GM19025 (cell line): Measurements from ENCODE around the gene PHB1.

Source experiments
- ATAC-seq: cut with Tn5 transposase; IDR thresholded peaks from one replicate; pipeline ENCODE4 v1.9.1; 2021; ENCODE audit warnings: mild to moderate bottlenecking, low read depth, moderate library complexity; ENCODE audit not compliant: unreplicated experiment

Gene PHB1

DNA sequence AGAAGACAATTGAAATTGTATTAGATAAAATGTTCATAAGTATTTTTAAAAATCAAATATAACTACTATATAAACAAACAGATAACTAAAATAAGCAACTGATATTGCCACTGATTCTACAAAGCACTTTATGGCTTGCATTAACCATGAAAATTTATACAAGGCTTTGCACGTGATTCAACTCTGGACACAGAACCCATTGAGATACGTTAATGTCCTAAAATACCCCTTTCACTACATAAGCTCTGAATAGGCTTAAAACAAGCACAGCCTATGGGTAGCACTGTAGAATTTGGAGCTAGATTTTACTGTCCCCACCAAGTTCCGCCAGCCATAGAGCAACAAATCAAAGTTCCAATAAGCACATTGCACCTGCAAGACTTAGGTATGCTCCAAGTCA lies 57.2 kb downstream of the PHB1 start:
- ATAC-seq, result no peak

GRCh38 chr17:49356320-49356719 lies 58.4 kb downstream of the PHB1 start:
- no peak for ATAC-seq
